Endothelial cell of umbilical vein (primary cell): ENCODE measurements around the gene RYR1. TPM values are rescaled to one million over a fixed set of nuclear protein-coding genes. Genes with fewer than 3 reads are reported as not detected.

Experiments
- BruUV-seq: library from RNA; stranded (reverse); fragments of 400-500 nt; replicated peaks from 2 replicates; lab custom pipeline; 2021; lab: Mats Ljungman, UMichigan
- CTCF ChIA-PET: fragments of 300-600, 350-600 bp; sonication (Branson Sonifier 250); formaldehyde crosslinking; loops from one replicate; lab custom pipeline; 2021; ENCODE audit warnings: antibody characterized with exemption, inconsistent platforms; lab: Charles Lee
- POLR2A ChIA-PET: fragments of 300-600, 350-600 bp; sonication (Branson Sonifier 250); formaldehyde crosslinking; loops from one replicate; lab custom pipeline; 2021; ENCODE audit warnings: antibody characterized with exemption, inconsistent platforms; lab: Charles Lee
- DNase-seq: peaks from one replicate; pipeline ENCODE4 v3.0.0-alpha.2; 2011; ENCODE audit warnings: low read depth, low spot score
- FAIRE-seq: peaks from 2 replicates; lab custom pipeline; 2011; peaks lifted over from hg19 to GRCh38; lab: Jason Lieb, UNC
- H2AFZ ChIP-seq: 2 replicates; pipeline ENCODE4 v1.6.0; 2012; ENCODE audit warnings: low read depth, low read length, control low read depth, inconsistent platforms
- H3K27ac ChIP-seq: 2 replicates; pipeline ENCODE4 v1.5.1; 2011; ENCODE audit warnings: low read depth, mild to moderate bottlenecking, control low read depth, low read length, moderate library complexity; ENCODE audit not compliant: insufficient read depth
- H3K27me3 ChIP-seq, 2 experiments: 2 replicates each; pipeline versions ENCODE4 v1.6.0 to v1.6.1; 2011; ENCODE audit warnings: low read length in 2 of 2, mixed read lengths in 1 of 2; ENCODE audit not compliant: control insufficient read depth in 2 of 2, insufficient read depth in 2 of 2
- H3K36me3 ChIP-seq, 2 experiments: 2 replicates in 1 of 2; 3 replicates in 1 of 2; pipeline ENCODE4 v1.5.1; 2011; ENCODE audit warnings: low read length in 2 of 2, mild to moderate bottlenecking in 1 of 2, moderate library complexity in 1 of 2; ENCODE audit not compliant: control insufficient read depth in 2 of 2, insufficient read depth in 2 of 2; ENCODE audit errors: extremely low read depth in 1 of 2
- H3K4me1 ChIP-seq: 3 replicates; pipeline ENCODE4 v1.5.1; 2011; ENCODE audit warnings: mild to moderate bottlenecking, low read length; ENCODE audit not compliant: control insufficient read depth, insufficient read depth; ENCODE audit errors: extremely low read depth
- H3K4me2 ChIP-seq: 2 replicates; pipeline ENCODE4 v1.6.1; 2011; ENCODE audit warnings: low read length, control low read depth, mixed read lengths; ENCODE audit not compliant: insufficient read depth
- H3K4me3 ChIP-seq, 3 experiments: fragments of 200-600 bp in 1 of 3; sonication (generic), shearing (Covaris generic) in 1 of 3; replicated peaks in 1 of 3; 2 replicates each; pipeline ENCODE4 v1.5.1; 2011 to 2016; ENCODE audit warnings: control low read depth in 3 of 3, low read length in 3 of 3, mild to moderate bottlenecking in 2 of 3, inconsistent platforms in 1 of 3, low read depth in 1 of 3, moderate library complexity in 1 of 3; ENCODE audit not compliant: insufficient read depth in 1 of 3
- H3K79me2 ChIP-seq: 2 replicates; pipeline ENCODE4 v1.6.0; 2012; ENCODE audit warnings: low read length, inconsistent platforms; ENCODE audit not compliant: control insufficient read depth, insufficient read depth
- H3K9ac ChIP-seq: replicated peaks from 2 replicates; pipeline ENCODE3; 2011; ENCODE audit warnings: low read length, control low read depth; ENCODE audit not compliant: insufficient read depth; ENCODE audit errors: extremely low read depth
- H3K9me1 ChIP-seq: replicated peaks from 3 replicates; pipeline ENCODE4 v1.6.0; 2011; ENCODE audit warnings: mild to moderate bottlenecking, low read length; ENCODE audit not compliant: control insufficient read depth, insufficient read depth; ENCODE audit errors: extremely low read depth
- H3K9me3 ChIP-seq: replicated peaks from 2 replicates; pipeline ENCODE4 v1.5.1; 2012; ENCODE audit warnings: low read length, inconsistent platforms; ENCODE audit not compliant: control insufficient read depth, insufficient read depth
- H4K20me1 ChIP-seq: replicated peaks from 2 replicates; pipeline ENCODE3; 2011; ENCODE audit warnings: mild to moderate bottlenecking, low read length; ENCODE audit not compliant: control insufficient read depth, insufficient read depth; ENCODE audit errors: extremely low read depth
- EZH2 ChIP-seq: IDR thresholded peaks from 2 replicates; pipeline ENCODE4 v1.6.1; 2012; ENCODE audit warnings: borderline replicate concordance, low read depth, mild to moderate bottlenecking, moderate library complexity, low read length, inconsistent platforms; ENCODE audit not compliant: severe bottlenecking
- FOS ChIP-seq: IDR thresholded peaks from 2 replicates; pipeline ENCODE4 v1.6.1; 2011; ENCODE audit warnings: mild to moderate bottlenecking, low read length, moderate library complexity, borderline replicate concordance; ENCODE audit not compliant: insufficient read depth
- GATA2 ChIP-seq: IDR thresholded peaks from 2 replicates; pipeline ENCODE4 v1.7.0; 2011; ENCODE audit warnings: low read depth, mild to moderate bottlenecking, moderate library complexity, mixed read lengths, low read length; ENCODE audit not compliant: insufficient read length, insufficient read depth
- JUN ChIP-seq: IDR thresholded peaks from 2 replicates; pipeline ENCODE4 v1.6.1; 2011; ENCODE audit warnings: borderline replicate concordance, low read depth; ENCODE audit not compliant: insufficient read length, insufficient read depth
- MYC ChIP-seq: IDR thresholded peaks from one replicate; pipeline ENCODE4 v1.6.1; 2011; ENCODE audit warnings: mild to moderate bottlenecking, low read depth, low read length
- POLR2A ChIP-seq: IDR thresholded peaks from 2 replicates; pipeline ENCODE4 v1.6.1; 2012; ENCODE audit warnings: low read depth, mild to moderate bottlenecking, control low read depth, low read length
- POLR2AphosphoS5 ChIP-seq: IDR thresholded peaks from 2 replicates; pipeline ENCODE4 v1.6.1; 2012; ENCODE audit warnings: low read depth, mild to moderate bottlenecking, control low read depth, low read length, moderate library complexity; ENCODE audit not compliant: insufficient read depth
- dilution Hi-C: fragments of 300-500 bp; cut with MboI; formaldehyde crosslinking; loops from one replicate; pipeline ENCODE4 v1.15.0; 2019; ENCODE audit warnings: low sequenced_read_pairs; ENCODE audit not compliant: extremely low pct_ligation_motif_present
- intact Hi-C: fragments of 100-400 bp; cut with micrococcal nuclease; formaldehyde crosslinking; loops from one replicate; pipeline ENCODE4 v1.10.0; 2022
- polyA plus RNA-seq, 4 experiments: library from polyadenylated mRNA; depleted of rRNA in 3 of 4; stranded (reverse) in 3 of 4; unstranded in 1 of 4; fragments of >200 nt; gene quantifications; 2 replicates each; pipeline versions ENCODE4 v1.2.1 to v1.2.3, GENCODE V29; 2011 to 2012; ENCODE audit warnings: missing spikeins in 1 of 4
- total RNA-seq: library from RNA; stranded (reverse); gene quantifications from 2 replicates; pipeline ENCODE4 v1.2.3, GENCODE V29; 2021
- TF ChIP-seq, protein P1 (sequence below): IDR thresholded peaks from 2 replicates; pipeline ENCODE4 v1.6.1; 2011; ENCODE audit not compliant: insufficient read depth, insufficient read length
- TF ChIP-seq, protein P2 (sequence below), 2 donors: IDR thresholded peaks; 1 replicate in 1 of 2; 2 replicates in 1 of 2; pipeline ENCODE4 v1.5.1; 2011; ENCODE audit warnings: low read length in 2 of 2, mild to moderate bottlenecking in 2 of 2, moderate library complexity in 2 of 2, control low read depth in 1 of 2, inconsistent platforms in 1 of 2, low read depth in 1 of 2; ENCODE audit not compliant: insufficient read depth in 1 of 2; ENCODE audit errors: extremely low read depth in 1 of 2

RYR1 gene
- total and polyA plus RNA-seq, 2 donors (not counting 3 experiments of a cell fraction or from before 2014, with no cell fraction given), result under 0.01 to 0.02 TPM

DNA sequence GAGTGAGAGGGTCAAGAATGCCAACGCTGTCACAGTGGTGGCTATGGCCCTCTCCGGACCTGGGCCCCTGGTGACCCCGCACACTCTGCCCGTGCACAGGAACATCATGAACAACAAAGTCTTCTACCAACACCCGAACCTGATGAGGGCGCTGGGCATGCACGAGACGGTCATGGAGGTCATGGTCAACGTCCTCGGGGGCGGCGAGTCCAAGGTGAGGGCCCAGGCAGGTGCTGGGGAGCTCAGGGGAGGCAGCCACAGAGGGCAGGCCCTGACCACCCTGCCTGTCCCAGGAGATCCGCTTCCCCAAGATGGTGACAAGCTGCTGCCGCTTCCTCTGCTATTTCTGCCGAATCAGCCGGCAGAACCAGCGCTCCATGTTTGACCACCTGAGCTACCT, 62.6 kb downstream of the RYR1 start:
- dilution Hi-C loops (no loop called here), intact Hi-C loops (no loop called here)
- no peaks in the 10 kb centered on the region for H3K9me3 ChIP-seq
- no peaks in the 10 kb centered on the region for H3K27me3 ChIP-seq
- H3K79me2 ChIP-seq, result no peaks in the 10 kb centered on the region
- TF ChIP-seq GATA2, result no peak
- no peak for TF ChIP-seq EZH2
- TF ChIP-seq JUN, result no peak
- no peak for TF ChIP-seq MYC
- TF ChIP-seq, protein P1, sequence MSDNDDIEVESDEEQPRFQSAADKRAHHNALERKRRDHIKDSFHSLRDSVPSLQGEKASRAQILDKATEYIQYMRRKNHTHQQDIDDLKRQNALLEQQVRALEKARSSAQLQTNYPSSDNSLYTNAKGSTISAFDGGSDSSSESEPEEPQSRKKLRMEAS, result no peak
- TF ChIP-seq FOS, result no peak
- TF ChIP-seq, protein P2, sequence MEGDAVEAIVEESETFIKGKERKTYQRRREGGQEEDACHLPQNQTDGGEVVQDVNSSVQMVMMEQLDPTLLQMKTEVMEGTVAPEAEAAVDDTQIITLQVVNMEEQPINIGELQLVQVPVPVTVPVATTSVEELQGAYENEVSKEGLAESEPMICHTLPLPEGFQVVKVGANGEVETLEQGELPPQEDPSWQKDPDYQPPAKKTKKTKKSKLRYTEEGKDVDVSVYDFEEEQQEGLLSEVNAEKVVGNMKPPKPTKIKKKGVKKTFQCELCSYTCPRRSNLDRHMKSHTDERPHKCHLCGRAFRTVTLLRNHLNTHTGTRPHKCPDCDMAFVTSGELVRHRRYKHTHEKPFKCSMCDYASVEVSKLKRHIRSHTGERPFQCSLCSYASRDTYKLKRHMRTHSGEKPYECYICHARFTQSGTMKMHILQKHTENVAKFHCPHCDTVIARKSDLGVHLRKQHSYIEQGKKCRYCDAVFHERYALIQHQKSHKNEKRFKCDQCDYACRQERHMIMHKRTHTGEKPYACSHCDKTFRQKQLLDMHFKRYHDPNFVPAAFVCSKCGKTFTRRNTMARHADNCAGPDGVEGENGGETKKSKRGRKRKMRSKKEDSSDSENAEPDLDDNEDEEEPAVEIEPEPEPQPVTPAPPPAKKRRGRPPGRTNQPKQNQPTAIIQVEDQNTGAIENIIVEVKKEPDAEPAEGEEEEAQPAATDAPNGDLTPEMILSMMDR (IDR thresholded peaks at IDR 0.05; ENCODE audit: extremely low read depth in 1 of 2, insufficient read depth in 1 of 2, low read depth in 1 of 2, low read length in 2 of 2), result no peak
- TF ChIP-seq POLR2AphosphoS5, result no peak
- TF ChIP-seq POLR2A, result no peak
- FAIRE-seq (no peak), DNase-seq (no peak)
- H3K4me1 ChIP-seq, result no peaks in the 10 kb centered on the region
- H4K20me1 ChIP-seq, result no peaks in the 10 kb centered on the region
- H3K4me2 ChIP-seq, result no peak overlapping the region
- H2AFZ ChIP-seq, result no peak overlapping the region
- BruUV-seq, result no TSS peak
- H3K27ac ChIP-seq, result no peak overlapping the region
- H3K9ac ChIP-seq, result no peak overlapping the region
- ChIA-PET CTCF (interaction anchor here (1.1 to 1.4 kb wide), 2 partner anchors 14 to 19 kb away, joined by 3 read pairs; no protein-coding TSS in a partner anchor), POLR2A (no interaction called here)
- H3K36me3 ChIP-seq, result no peaks in the 10 kb centered on the region
- no peaks in the 10 kb centered on the region for H3K9me1 ChIP-seq
- H3K4me3 ChIP-seq, result no peak overlapping the region
